DND-41 (cell line): Measurements from ENCODE around the gene KHDC4.

Experiments
- ATAC-seq: fragments of 200-7000 bp; cut with Tn5 transposase; 3 replicates; pipeline ENCODE4 v1.9.1; 2021; ENCODE audit warnings: low read depth; ENCODE audit not compliant: insufficient read depth
- DNase-seq: peaks from one replicate; pipeline ENCODE4 v3.0.0-alpha.2; 2020
- H2AFZ ChIP-seq: 2 replicates; pipeline ENCODE4 v1.6.0; 2012; ENCODE audit warnings: low read depth, low read length
- H3K27ac ChIP-seq: 2 replicates; pipeline ENCODE4 v1.5.1; 2012; ENCODE audit warnings: low read length, inconsistent platforms
- H3K27me3 ChIP-seq: fragments of 200-600 bp; sonication (generic); 2 replicates; pipeline ENCODE4 v1.6.0; 2012; ENCODE audit warnings: low read length, mild to moderate bottlenecking, inconsistent platforms; ENCODE audit not compliant: insufficient read depth, poor library complexity
- H3K36me3 ChIP-seq: 2 replicates; pipeline ENCODE4 v1.5.1; 2012; ENCODE audit warnings: low read length, inconsistent platforms; ENCODE audit not compliant: insufficient read depth
- H3K4me1 ChIP-seq: 2 replicates; pipeline ENCODE4 v1.5.1; 2012; ENCODE audit warnings: mild to moderate bottlenecking, low read length; ENCODE audit not compliant: insufficient read depth
- H3K4me2 ChIP-seq: 2 replicates; pipeline ENCODE4 v1.6.0; 2012; ENCODE audit warnings: mild to moderate bottlenecking, moderate library complexity, low read length, inconsistent platforms; ENCODE audit not compliant: insufficient read depth
- H3K4me3 ChIP-seq, 2 experiments: fragments of 200-600 bp in 1 of 2; shearing (Covaris generic) in 1 of 2; 2 replicates each; pipeline ENCODE4 v1.5.1; 2012 to 2016; ENCODE audit warnings: inconsistent platforms in 2 of 2, low read length in 2 of 2, mild to moderate bottlenecking in 2 of 2, low read depth in 1 of 2, moderate library complexity in 1 of 2
- H3K79me2 ChIP-seq: 2 replicates; pipeline ENCODE4 v1.6.0; 2012; ENCODE audit warnings: low read length, inconsistent platforms; ENCODE audit not compliant: insufficient read depth
- H3K9ac ChIP-seq: 2 replicates; pipeline ENCODE4 v1.6.0; 2012; ENCODE audit warnings: low read depth, mild to moderate bottlenecking, inconsistent platforms, low read length, moderate library complexity
- H3K9me3 ChIP-seq: 2 replicates; pipeline ENCODE4 v1.5.1; 2012; ENCODE audit warnings: low read length, moderate library complexity, mild to moderate bottlenecking, inconsistent platforms; ENCODE audit not compliant: insufficient read depth, severe bottlenecking
- H4K20me1 ChIP-seq: 2 replicates; pipeline ENCODE4 v1.6.0; 2012; ENCODE audit warnings: low read length; ENCODE audit not compliant: insufficient read depth
- EZH2 ChIP-seq: IDR thresholded peaks from 3 replicates; pipeline ENCODE4 v1.6.1; 2012; ENCODE audit warnings: borderline replicate concordance, low read depth, mild to moderate bottlenecking, moderate library complexity, low read length, inconsistent platforms; ENCODE audit not compliant: severe bottlenecking
- TF ChIP-seq, protein P1 (sequence below): IDR thresholded peaks from 2 replicates; pipeline ENCODE4 v1.5.1; 2012; ENCODE audit warnings: borderline replicate concordance, low read length, moderate library complexity, mild to moderate bottlenecking; ENCODE audit not compliant: poor library complexity, severe bottlenecking; ENCODE audit errors: extremely low read depth

Gene KHDC4

DNA sequence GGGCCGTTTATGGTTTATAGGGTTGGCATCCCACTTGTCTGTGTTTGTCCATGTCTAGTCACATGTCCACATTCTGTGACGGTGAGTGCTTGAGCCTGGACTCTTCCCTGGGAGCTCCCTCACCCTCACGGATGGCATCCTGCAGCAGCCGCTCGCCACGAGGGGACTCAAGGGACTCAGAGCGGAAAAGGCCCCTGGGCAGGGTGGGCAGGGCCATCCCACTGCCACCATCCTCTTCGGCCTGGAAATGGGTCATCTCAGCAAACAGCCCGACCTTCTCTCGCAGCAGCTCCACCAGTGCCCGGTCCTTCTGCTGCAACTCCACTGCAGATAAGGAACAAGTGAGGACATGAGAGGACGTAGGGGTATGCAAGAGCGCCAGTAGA is 18.3 kb upstream of the KHDC4 start:
- H3K4me2 ChIP-seq, result no peak overlapping the region
- H3K27me3 ChIP-seq, result no peaks in the 10 kb centered on the region
- no peak overlapping the region for H3K4me3 ChIP-seq
- ATAC-seq (no peak), DNase-seq (no peak)
- H3K27ac ChIP-seq, result no peak overlapping the region
- peaks cover 23% of the 10 kb centered on the region for H4K20me1 ChIP-seq
- no peaks in the 10 kb centered on the region for H3K4me1 ChIP-seq
- no peaks in the 10 kb centered on the region; the same call in 1 of the 2 replicates for H3K79me2 ChIP-seq
- H3K9ac ChIP-seq, result no peak overlapping the region
- H3K36me3 ChIP-seq, result peaks cover 83% of the 10 kb centered on the region
- TF ChIP-seq, protein P1, sequence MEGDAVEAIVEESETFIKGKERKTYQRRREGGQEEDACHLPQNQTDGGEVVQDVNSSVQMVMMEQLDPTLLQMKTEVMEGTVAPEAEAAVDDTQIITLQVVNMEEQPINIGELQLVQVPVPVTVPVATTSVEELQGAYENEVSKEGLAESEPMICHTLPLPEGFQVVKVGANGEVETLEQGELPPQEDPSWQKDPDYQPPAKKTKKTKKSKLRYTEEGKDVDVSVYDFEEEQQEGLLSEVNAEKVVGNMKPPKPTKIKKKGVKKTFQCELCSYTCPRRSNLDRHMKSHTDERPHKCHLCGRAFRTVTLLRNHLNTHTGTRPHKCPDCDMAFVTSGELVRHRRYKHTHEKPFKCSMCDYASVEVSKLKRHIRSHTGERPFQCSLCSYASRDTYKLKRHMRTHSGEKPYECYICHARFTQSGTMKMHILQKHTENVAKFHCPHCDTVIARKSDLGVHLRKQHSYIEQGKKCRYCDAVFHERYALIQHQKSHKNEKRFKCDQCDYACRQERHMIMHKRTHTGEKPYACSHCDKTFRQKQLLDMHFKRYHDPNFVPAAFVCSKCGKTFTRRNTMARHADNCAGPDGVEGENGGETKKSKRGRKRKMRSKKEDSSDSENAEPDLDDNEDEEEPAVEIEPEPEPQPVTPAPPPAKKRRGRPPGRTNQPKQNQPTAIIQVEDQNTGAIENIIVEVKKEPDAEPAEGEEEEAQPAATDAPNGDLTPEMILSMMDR, result no peak
- no peak for TF ChIP-seq EZH2
- no peaks in the 10 kb centered on the region for H3K9me3 ChIP-seq
- H2AFZ ChIP-seq, result no peak overlapping the region

DNA sequence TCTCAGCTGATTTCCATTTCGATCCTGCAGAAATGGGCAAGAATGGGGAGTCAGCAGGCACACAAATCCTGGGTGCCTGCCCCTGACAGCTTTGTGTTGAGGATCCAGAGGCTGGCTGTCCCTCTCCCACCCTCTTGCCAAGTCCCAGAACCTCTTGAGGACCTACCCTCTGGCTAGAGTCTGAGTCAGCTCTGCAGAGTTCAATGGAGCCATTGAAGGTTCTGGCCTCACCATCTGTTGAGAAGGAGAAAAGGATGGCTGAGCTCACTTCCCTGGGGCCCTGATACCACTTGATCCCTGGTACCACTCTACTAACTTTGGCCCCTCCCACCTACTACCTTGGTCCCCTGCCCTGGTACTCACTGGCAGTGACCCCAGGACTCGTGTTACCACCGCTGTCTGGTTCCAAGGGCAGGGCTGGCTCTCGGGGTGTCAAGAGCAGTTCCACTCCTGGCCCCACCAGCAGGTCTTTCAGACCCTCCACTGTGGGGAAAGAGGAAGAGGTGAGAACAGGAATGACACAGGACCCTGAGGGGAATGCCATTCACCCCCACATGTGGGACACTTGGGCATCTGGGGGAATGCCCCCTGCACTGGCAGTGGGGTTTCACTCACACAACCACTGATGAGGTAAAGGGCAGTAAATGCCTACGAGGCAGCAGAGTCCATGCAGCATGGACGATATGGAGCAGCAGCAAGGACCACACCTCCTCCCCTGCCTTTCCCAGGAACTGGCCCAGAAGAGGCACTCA is 17.7 kb upstream of the KHDC4 start:
- H3K79me2 ChIP-seq, result no peaks in the 10 kb centered on the region; the same call in 1 of the 2 replicates
- H3K9me3 ChIP-seq, result no peaks in the 10 kb centered on the region
- H3K27me3 ChIP-seq, result no peaks in the 10 kb centered on the region
- no peaks in the 10 kb centered on the region for H3K4me1 ChIP-seq
- no peak overlapping the region for H3K4me2 ChIP-seq
- no peak overlapping the region for H2AFZ ChIP-seq
- no peak overlapping the region for H3K9ac ChIP-seq
- peaks cover 83% of the 10 kb centered on the region for H3K36me3 ChIP-seq
- DNase-seq (no peak), ATAC-seq (no peak; the same call in 2 of the 3 replicates)
- H3K27ac ChIP-seq, result no peak overlapping the region
- TF ChIP-seq, protein P1, result no peak
- no peak for TF ChIP-seq EZH2
- H3K4me3 ChIP-seq, result no peak overlapping the region
- H4K20me1 ChIP-seq, result peaks cover 23% of the 10 kb centered on the region

DNA sequence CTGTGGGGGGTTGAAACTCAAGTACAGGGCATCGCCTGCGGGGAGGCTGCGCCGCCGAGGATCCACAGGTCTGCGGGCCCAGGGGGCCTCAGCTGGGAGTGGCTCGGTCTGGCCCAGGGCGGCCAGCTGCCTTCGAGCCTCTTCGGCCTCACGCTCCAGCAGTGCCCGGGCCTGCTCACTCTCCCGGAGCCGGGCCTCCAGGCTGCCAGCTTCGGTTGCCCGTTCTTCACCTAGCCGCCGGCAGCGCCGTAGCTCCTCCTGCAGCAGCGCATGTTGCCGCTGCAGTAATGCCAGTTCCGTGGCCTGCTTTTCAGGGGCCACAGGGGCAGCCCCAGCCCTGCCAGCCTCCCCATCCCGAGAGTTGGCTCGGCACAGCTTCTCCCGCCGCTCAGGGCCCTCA is 16.6 kb upstream of the KHDC4 start:
- ATAC-seq (no peak), DNase-seq (no peak)
- Histone ChIP-seq H3K9ac (no peak overlapping the region), H3K9me3 (no peaks in the 10 kb centered on the region), H4K20me1 (peaks cover 23% of the 10 kb centered on the region), H3K4me3 (no peak overlapping the region), H3K4me1 (no peaks in the 10 kb centered on the region), H3K27ac (no peak overlapping the region), H3K79me2 (no peaks in the 10 kb centered on the region; the same call in 1 of the 2 replicates), H3K27me3 (no peaks in the 10 kb centered on the region), H3K4me2 (no peak overlapping the region), H3K36me3 (peaks cover 86% of the 10 kb centered on the region), H2AFZ (no peak overlapping the region)
- TF ChIP-seq, protein P1, result no peak
- no peak for TF ChIP-seq EZH2
